Small intestine (tissue), 7 donors: ENCODE measurements around the gene SIDT2. TPM values are rescaled to one million over a fixed set of nuclear protein-coding genes. Genes with fewer than 3 reads are reported as not detected.
"Not testable (repeated sequence)": the region's sequence is repeated elsewhere in the genome, so short reads cannot be mapped to it uniquely, and the experiment has no call there.

Source experiments
- DNase-seq, 2 donors: peaks; one replicate each; pipeline versions ENCODE4 v3.0.0 to v3.0.0-alpha.2; 2013
- FAIRE-seq: peaks from 2 replicates; lab custom pipeline; 2012; peaks lifted over from hg19 to GRCh38; lab: Jason Lieb, UNC
- H3K27ac ChIP-seq, 3 donors: one replicate each; pipeline ENCODE4 v1.5.1; 2013; ENCODE audit warnings: low read length in 2 of 3, mild to moderate bottlenecking in 2 of 3, control low read depth in 1 of 3, inconsistent platforms in 1 of 3, low read depth in 1 of 3, moderate library complexity in 1 of 3
- H3K27me3 ChIP-seq, 3 donors: one replicate each; pipeline ENCODE4 v1.6.1; 2013; ENCODE audit warnings: low read length in 3 of 3, inconsistent platforms in 1 of 3; ENCODE audit not compliant: control insufficient read depth in 3 of 3, insufficient read depth in 3 of 3
- H3K36me3 ChIP-seq, 3 donors: one replicate each; pipeline ENCODE4 v1.6.1; 2013; ENCODE audit warnings: low read length in 3 of 3, inconsistent platforms in 1 of 3, low read depth in 1 of 3, mild to moderate bottlenecking in 1 of 3, moderate library complexity in 1 of 3; ENCODE audit not compliant: control insufficient read depth in 3 of 3, insufficient read depth in 2 of 3
- H3K4me1 ChIP-seq, 3 donors: one replicate each; pipeline ENCODE4 v1.6.1; 2013; ENCODE audit warnings: low read length in 2 of 3, inconsistent platforms in 1 of 3, low read depth in 1 of 3, mild to moderate bottlenecking in 1 of 3, moderate library complexity in 1 of 3; ENCODE audit not compliant: control insufficient read depth in 3 of 3, insufficient read depth in 2 of 3
- H3K4me3 ChIP-seq, 3 donors: one replicate each; pipeline ENCODE4 v1.5.1; 2013; ENCODE audit warnings: low read length in 3 of 3, control low read depth in 1 of 3, inconsistent platforms in 1 of 3, low read depth in 1 of 3, mild to moderate bottlenecking in 1 of 3, moderate library complexity in 1 of 3
- H3K9me3 ChIP-seq, 2 donors: one replicate each; pipeline ENCODE4 v1.6.1; 2013; ENCODE audit warnings: low read depth in 1 of 2, low read length in 1 of 2; ENCODE audit not compliant: control insufficient read depth in 2 of 2, insufficient read depth in 1 of 2
- WGBS, 3 donors: extraction: QIAGEN DNeasy Blood & Tissue Kit; methylation state at CpG; one replicate each; pipeline ENCODE4 v1.1.7; 2013; 5-methylcytosine and 5-hydroxymethylcytosine counted together
- polyA plus RNA-seq, 4 donors: library from polyadenylated mRNA; stranded (reverse) in 3 of 4; unstranded in 1 of 4; fragments of 200-250 nt in 3 of 4; fragments of 120-200 nt in 1 of 4; gene quantifications; one replicate each; pipeline versions ENCODE4 v1.2.1 to v1.2.3, GENCODE V29; 2013
- donor health status: healthy with polysubstance abuse.
- donor health status: control.
- donor health status: control.
- donor health status: Bipolar disorder and iron deficiency.
- donor health status: healthy.

Gene SIDT2
- polyA plus RNA-seq, 4 donors = 27.6 to 96.6 (median 55.8) TPM

DNA sequence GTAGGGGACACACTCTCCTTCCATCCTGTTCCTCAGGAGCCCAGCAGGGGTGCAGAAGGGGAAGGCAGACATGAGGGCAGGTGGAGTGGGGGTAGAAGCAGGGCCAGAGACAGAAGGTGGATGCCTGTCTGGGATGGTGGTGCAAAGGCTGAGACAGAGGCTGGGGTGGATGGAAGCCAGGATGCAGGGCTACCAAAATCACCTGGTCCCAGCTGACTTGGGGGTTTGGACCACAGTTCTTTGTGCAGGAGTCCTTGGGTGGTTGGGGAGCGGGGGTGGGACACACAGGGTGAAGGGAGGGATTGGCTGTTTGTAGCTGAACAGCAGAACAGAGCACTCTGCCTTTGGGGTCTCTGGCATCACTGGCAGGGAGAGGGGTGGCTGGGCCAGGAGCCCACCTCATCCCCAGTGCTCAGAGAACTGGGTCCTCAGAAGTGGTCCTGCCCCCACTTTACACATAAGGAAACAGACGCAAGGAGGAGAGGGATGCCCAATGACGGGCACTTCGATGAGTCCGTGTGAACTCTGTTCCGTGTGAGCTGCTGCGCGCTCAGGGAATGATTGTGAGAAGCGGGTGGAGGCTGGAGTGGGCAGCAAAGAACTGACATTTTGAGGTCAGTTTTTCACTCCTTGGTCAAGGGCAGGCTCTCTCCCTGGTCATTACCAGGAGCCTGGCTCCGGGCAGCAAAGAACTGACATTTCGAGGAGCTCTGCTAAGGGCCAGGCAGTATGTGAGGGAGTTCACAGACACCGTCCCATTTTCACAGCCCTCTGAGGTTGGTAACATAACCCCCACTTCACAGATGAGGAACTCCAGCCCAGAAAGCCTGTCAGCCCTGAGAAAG lies 22.5 kb downstream of the SIDT2 start:
- Histone ChIP-seq H3K4me3 (peak overlapping the region in 1 of 3 donors; percentile 47), H3K27me3 (no peaks in the 10 kb centered on the region), H3K27ac (peak overlapping the region in 2 of 3 donors; percentile 58 to 86), H3K4me1 (peaks cover 0 to 19% (median 0%) of the 10 kb centered on the region in 3 donors), H3K36me3 (peaks cover 2 to 83% (median 9%) of the 10 kb centered on the region in 3 donors), H3K9me3 (no peaks in the 10 kb centered on the region)
- no peak for FAIRE-seq
- WGBS, 3 donors = 78 to 92% (median 87%) methylated on average over 12 of the region's 12 CpGs
- no peak for DNase-seq

- Histone ChIP-seq H3K4me1 (peaks cover 0 to 19% (median 0%) of the 10 kb centered on the region in 3 donors), H3K4me3 (peak overlapping the region in 1 of 3 donors; percentile 47)
- 67 to 79% (median 78%) methylated on average over 14 of the region's 14 CpGs for WGBS, 3 donors
Observed at GRCh38 chr11:117201658-117202305, 23.2 kb downstream of the SIDT2 start.

GRCh38 chr11:117202386-117203068 lies 24.0 kb downstream of the SIDT2 start:
- DNase-seq (no peak), FAIRE-seq (no peak)
- Histone ChIP-seq H3K27ac (peak overlapping the region in 2 of 3 donors; percentile 58 to 86), H3K27me3 (no peaks in the 10 kb centered on the region), H3K36me3 (peaks cover 2 to 71% (median 9%) of the 10 kb centered on the region in 3 donors), H3K4me3 (peak overlapping the region in 1 of 3 donors; percentile 47), H3K9me3 (no peaks in the 10 kb centered on the region), H3K4me1 (peaks cover 0 to 19% (median 0%) of the 10 kb centered on the region in 3 donors)
- 73 to 89% (median 84%) methylated on average over 7 of the region's 7 CpGs for WGBS, 3 donors

More at GRCh38 chr11:117201658-117202305, 23.2 kb downstream of the SIDT2 start:
- FAIRE-seq (no peak), DNase-seq (no peak)
- Histone ChIP-seq H3K27me3 (no peaks in the 10 kb centered on the region), H3K36me3 (peaks cover 2 to 79% (median 9%) of the 10 kb centered on the region in 3 donors), H3K9me3 (no peaks in the 10 kb centered on the region), H3K27ac (peak overlapping the region in 2 of 3 donors; percentile 58 to 86)

DNA sequence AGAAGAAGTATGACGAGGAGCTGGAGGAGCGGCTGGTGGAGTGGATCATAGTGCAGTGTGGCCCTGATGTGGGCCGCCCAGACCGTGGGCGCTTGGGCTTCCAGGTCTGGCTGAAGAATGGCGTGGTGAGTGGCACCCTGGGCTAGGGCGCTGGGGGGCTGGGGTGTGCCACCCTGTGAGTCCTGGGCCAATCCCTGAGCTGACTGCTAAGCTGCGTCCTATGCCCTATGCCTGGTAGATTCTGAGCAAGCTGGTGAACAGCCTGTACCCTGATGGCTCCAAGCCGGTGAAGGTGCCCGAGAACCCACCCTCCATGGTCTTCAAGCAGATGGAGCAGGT lies 24.5 kb downstream of the SIDT2 start:
- Histone ChIP-seq H3K27me3 (no peaks in the 10 kb centered on the region), H3K27ac (peak overlapping the region in 2 of 3 donors; percentile 34 to 58), H3K9me3 (no peaks in the 10 kb centered on the region), H3K36me3 (peaks cover 2 to 66% (median 9%) of the 10 kb centered on the region in 3 donors), H3K4me3 (peak overlapping the region in 1 of 3 donors; percentile 47), H3K4me1 (peaks cover 0 to 19% (median 0%) of the 10 kb centered on the region in 3 donors)
- no peak for DNase-seq
- 92 to 97% (median 97%) methylated on average over 10 of the region's 10 CpGs for WGBS, 3 donors
- FAIRE-seq = no peak

DNA sequence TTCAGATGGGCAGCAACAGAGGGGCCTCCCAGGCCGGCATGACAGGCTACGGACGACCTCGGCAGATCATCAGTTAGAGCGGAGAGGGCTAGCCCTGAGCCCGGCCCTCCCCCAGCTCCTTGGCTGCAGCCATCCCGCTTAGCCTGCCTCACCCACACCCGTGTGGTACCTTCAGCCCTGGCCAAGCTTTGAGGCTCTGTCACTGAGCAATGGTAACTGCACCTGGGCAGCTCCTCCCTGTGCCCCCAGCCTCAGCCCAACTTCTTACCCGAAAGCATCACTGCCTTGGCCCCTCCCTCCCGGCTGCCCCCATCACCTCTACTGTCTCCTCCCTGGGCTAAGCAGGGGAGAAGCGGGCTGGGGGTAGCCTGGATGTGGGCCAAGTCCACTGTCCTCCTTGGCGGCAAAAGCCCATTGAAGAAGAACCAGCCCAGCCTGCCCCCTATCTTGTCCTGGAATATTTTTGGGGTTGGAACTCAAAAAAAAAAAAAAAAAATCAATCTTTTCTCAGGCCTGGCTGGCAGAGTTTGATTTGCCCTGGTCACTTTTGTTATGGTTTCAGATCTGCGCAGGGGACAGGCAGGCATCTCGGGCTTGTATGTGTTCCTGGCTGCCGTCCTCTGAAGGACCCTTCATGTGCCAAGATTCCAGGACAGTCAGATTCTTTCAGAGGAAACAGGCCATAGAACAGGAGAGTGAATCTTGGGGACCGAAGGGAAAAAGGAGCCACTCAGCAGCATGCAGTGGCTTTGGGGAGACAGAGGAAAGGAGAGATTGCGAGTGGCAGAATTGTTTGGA lies 25.9 kb downstream of the SIDT2 start:
- H3K27me3 ChIP-seq = no peaks in the 10 kb centered on the region
- peak overlapping the region in 2 of 3 donors; percentile 18 to 23 for H3K27ac ChIP-seq
- no peak overlapping the region for H3K4me3 ChIP-seq
- FAIRE-seq (no peak), DNase-seq (no peak)
- H3K4me1 ChIP-seq = peaks cover 0 to 6% (median 0%) of the 10 kb centered on the region in 3 donors
- peaks cover 2 to 61% (median 9%) of the 10 kb centered on the region in 3 donors for H3K36me3 ChIP-seq
- 82 to 92% (median 90%) methylated on average over 16 to 17 of the region's 17 CpGs for WGBS, 3 donors
- no peaks in the 10 kb centered on the region for H3K9me3 ChIP-seq

DNA sequence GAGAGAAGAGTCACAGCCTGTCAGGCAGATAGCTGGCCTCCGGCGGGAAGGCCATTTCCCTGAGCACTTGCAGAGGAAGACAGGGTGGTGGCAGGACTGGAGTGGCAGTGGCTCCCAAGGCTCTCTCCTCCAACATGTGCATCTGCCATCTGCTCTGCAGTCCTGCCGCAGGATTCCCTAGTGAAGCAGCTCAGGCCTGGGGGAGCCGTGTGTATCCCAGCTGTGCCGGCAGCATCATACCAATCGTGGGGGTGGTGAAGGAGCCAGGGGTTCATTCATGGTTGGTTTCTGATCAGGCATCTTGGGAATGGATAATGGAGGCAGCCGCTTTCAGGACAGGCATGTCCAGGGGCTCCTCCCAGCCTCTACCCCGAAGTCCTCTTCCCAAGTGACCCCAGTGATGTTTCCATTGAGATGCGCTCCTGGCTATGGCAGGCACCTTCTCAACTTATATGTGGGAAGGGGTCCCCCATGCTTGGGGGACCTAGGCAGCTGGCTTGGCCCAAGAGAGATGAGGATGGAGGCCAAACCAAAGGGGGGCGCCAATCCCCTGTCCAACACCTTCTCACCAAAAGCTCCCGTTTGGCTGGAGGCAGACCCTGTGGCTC lies 26.8 kb downstream of the SIDT2 start:
- DNase-seq (no peak), FAIRE-seq (no peak)
- no peak overlapping the region for H3K4me3 ChIP-seq
- H3K9me3 ChIP-seq = no peaks in the 10 kb centered on the region
- WGBS, 3 donors = 88 to 92% (median 92%) methylated on average over 11 of the region's 11 CpGs
- no peaks in the 10 kb centered on the region for H3K4me1 ChIP-seq
- H3K27me3 ChIP-seq = no peaks in the 10 kb centered on the region
- H3K36me3 ChIP-seq = peaks cover 2 to 56% (median 9%) of the 10 kb centered on the region in 3 donors
- H3K27ac ChIP-seq = no peak overlapping the region

- not testable (repeated sequence) for H3K27me3 ChIP-seq
Observed at GRCh38 chr11:117206111-117206510, 27.6 kb downstream of the SIDT2 start.

More at GRCh38 chr11:117206111-117206510, 27.6 kb downstream of the SIDT2 start:
- not testable (repeated sequence) for H3K27ac ChIP-seq, H3K4me3 ChIP-seq, H3K9me3 ChIP-seq, DNase-seq, FAIRE-seq, H3K4me1 ChIP-seq
- H3K36me3 ChIP-seq = peaks cover 2 to 56% (median 10%) of the 10 kb centered on the region in 3 donors
- WGBS, 3 donors = 81 to 89% (median 89%) methylated on average over 7 to 8 of the region's 8 CpGs
